Islet precursor cell (in vitro differentiated cells): ENCODE measurements around the gene ACTR3.

Experiments
- DNase-seq: peaks from one replicate; pipeline ENCODE4 v3.0.0-alpha.2; 2018

ACTR3 gene

DNA sequence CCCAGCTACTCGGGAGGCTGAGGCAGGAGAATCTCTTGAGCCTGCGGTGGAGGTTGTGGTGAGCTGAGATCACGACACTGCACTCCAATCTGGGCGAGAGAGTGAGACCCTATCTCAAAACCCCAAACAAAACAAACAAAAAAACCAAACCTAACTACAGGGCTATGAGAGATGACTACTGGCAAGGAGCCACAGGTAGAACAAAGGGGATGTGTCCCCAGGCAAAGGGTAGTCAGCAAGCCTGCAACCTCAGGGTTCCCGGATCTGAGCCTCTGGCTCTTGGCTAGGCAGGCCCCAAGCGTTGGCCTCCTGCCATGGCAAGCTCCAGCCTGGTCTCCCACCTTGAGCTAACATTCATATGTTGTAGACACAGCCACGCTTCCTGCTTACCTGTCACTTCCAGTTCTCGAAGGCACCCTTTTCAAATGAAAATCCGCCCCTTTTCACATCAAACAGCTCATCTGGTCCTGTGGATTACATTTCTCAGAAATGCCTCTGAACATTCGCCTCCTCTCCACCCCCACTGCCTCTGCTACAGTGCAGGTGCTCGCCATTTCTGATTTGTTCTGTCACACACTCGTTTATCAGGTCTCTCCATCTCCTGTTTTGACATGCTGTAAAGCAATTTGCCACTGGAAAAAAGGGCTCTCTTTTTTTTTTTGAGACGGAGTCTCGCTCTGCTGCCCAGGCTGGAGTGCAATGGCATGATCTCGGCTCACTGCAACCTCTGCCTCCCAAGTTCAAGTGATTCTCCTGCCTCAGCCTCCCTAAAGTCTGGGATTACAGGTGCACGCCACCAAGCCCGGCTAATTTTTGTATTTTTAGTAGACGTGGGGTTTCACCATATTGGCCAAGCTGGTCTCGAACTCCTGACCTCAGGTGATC is 13.1 kb upstream of the ACTR3 start:
- DNase-seq: peak; percentile 73

- no peak for DNase-seq
These were observed 11.9 kb upstream of the ACTR3 start for GRCh38 chr2:113877711-113878598.

- no peak for DNase-seq
These were observed 11.1 kb upstream of the ACTR3 start for GRCh38 chr2:113878743-113879142.

DNA sequence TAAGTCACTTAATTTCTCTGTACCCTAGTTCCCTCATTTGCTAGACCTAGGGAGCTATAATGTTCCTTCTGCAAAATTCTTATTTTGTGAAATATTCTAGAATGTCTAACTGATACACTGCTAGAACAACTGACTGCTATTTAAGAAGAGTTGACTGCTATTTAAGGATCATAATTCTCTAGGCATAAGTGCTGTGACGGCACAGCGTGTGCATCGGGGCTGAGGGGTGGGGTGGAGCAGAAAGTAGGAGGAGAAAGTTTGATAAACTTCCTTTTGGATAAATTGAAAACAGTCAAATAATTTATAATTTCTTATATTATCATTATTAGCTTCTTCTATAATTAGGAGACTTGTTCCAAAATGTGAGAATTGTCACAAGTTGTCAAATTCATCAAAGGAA is 10.4 kb upstream of the ACTR3 start:
- no peak for DNase-seq

DNA sequence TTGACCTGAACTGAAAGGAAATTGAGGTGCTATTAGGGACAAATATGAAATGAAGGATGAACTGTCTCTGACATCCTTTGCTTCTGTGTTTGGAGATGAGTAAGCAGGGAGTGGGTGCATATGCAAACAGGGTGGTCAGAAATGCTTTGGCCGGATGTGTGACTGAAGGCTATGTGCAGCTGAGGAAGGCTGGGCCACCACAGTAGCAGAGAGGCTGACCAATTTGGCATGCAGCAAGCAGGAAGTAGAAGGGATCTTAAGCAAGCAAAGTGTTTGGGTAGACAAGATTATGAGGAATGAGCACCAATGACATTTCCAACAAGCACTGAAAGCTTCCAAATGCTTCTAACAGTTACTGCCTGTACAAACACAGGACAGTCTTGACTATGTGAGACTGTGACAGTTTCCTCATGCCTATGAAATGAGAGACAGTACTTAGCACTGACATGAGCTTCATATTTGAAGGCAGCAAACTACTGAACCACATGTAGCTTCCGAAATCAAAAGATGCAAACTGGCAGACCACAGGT is 3.3 kb upstream of the ACTR3 start:
- DNase-seq: no peak

DNA sequence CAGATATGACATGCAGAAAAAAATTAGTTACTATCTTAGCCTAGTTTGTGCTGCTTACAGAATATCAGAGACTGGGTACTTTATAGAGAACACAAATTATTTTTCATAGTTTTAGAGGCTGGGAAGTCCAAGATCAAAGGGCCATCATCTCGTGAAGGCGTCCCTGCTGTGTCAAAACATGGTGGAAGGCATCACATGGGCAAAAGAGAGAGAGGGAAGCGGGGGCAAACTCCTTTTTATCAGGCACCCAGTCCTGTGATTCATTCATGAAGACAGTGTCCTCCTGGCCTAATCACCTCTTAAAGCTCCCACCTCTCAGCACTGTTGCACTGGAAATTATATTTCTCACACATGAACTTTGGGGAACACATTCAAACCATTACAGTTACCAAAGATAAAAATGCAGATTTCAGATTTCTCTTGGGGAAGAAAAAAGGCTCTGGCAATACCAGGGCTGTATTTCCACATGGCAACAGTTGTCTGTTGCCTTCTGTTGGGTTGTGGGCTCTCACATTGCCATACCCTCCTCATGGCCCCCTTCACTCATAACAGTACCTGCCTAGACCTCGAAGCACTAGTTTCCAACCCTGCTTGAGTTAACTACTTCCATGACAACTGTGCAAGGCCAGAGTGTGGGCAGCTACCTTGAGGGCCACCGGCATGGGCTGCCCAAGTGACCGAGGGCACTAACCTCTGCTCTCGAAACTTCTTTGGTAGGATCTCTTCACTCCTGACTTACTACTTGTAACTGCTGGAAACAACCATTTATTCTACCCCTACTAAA is 2.7 kb upstream of the ACTR3 start:
- no peak for DNase-seq

GRCh38 chr2:113888641-113889470 is 1.0 kb upstream of the ACTR3 start:
- DNase-seq: no peak

DNA sequence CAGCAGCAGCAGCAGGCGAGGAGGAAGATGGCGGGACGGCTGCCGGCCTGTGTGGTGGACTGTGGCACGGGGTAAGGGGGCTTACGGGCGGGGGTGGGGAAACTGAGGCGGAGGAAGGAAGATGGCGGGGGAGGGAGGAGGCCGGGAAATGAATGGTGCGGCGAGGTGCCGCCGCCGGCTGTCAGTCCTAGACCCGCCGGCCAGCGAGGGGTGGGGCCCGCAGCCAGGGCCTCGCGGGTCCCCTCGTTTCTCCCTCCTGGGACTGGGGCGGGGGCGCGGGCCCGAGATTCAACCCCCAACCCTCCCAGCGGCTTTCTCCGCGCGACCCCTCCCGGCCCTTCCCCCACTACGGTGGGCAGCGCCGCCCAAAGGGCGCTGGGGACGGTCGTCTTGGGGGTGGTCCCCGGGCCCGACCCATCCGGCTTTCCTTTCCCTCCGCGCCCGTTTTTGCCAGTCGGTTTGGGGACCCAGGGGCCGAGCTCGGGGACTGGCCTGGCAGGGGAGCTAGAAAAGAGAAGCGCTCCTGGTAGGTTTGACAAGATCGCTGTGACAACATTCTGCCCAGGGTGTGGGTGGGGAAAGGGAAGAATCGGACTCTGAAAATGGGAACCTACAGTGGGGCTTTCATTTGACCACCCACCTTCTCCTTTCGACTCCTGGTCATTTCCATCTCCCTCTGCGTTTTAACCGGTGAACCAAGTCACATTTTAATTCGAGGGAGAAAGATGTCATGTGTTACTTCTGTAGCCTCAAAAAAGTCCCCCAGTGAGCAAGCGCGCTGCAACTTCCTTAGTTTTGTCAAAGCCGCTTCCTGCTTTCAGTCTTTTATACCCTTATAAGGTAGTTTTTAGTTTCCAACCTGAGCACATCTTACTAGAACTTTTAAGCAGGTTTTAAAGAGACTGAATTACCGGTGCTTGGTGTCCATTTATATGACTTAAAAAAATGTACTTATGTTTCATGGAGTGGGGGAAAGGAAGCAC is 655 bp downstream of the ACTR3 start:
- DNase-seq: peak; percentile 67

DNA sequence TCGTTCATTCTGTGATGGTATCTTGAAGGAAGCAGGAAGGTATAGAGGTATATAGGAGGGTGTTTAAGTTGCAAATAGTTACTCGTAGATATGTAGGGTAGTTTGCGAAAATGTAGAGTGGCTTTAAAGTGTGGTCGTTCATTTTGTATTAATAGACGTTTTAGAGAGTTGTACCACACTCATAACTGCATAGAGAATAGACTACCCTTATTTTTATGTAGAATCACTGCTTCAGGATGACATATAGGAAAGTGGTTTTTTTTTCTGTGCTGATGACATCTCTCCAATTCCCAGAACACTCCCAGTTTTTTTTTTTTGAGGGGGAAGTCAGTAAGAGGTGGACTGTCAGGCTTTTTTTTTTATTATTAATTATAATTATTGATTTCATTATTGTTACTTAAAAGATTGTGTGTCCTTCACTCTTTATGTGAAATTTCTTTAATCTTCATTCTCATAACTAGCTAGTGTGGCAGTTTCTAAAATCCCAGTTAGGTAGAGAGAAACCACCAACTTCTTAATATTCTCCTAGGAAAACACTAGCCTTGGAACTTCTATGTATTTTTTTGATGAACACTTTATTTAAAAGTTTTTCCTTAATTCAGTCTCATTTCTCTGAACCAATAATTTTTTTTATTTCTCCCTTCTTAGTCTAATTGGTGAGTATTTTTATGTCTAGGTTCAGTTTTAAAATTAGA is 1.5 kb downstream of the ACTR3 start:
- no peak for DNase-seq

DNA sequence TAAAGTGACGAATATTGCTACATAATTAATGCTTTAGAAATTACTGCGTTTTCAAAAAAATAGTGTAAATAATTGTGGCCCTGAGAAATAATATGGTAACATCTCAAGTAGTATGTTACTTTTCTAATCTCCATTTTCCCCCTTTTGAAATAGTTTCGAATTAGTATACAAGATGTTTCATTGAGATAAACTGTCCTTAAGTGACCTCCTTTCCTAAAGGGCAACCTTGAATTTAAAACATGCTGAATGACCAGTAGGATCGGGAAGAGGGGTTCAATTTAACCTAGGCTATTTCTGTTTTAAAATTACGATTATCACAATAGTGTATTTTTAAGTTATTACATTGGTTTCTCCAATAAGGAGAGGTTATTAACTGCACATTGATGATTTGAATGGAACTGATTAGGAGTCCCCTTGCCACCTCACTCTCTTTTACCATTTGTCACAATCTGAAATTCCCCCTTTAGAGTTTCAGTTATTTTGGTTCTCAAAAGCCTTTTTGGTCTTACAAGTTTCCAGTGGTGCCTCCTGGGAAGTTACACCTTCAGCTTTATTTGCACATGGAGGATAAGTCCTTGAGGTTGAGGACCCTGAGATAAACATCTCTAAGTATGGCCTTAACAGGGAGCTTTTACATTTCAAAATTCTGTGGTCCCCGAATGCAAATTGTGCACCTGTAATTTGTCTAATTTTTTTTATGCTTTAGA is 2.3 kb downstream of the ACTR3 start:
- no peak for DNase-seq

DNA sequence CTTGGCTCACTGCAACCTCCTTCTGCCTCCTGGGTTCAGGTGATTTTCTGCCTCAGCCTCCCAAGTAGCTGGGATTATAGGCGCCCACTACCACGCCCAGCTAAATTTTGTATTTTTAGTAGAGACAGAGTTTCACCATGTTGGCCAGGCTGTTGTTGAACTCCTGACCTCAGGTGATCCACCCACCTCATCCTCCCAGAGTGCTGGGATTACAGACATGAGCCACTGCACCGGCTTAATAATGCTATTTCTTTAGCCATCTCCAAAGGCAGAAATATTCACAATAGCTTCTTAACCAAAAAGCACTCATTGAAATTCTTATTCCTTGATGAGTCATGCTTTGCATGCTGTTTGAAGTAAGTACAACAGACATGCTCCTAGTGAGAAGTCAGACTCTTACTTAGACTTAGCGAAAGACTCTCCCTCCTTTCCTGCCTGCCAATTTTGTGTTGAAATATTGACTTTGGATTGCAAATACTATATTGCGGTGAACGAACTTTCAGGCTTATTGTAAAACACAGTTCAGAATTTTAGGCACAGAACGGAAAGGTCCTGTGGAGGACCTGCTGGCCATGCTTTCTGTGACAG is 4.4 kb downstream of the ACTR3 start:
- DNase-seq: no peak

DNA sequence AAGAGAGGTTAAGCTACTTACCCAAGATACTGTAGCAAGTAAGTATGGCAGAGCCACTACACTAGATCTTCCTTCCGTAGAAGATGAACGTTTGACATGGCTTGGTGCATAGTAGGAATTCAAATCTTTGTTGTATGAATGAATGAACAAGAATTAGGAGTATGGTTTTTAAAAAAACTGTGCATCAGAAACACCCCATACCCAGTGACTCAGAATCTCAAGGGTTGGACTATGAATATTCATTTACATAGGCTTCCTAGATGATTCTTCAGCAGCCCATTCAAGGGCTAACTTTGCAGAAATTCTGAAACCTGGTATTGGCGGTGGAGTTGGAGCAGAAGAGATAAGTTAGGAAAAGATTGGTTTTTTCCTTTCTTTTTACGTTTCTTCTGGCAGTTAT is 5.4 kb downstream of the ACTR3 start:
- no peak for DNase-seq

DNA sequence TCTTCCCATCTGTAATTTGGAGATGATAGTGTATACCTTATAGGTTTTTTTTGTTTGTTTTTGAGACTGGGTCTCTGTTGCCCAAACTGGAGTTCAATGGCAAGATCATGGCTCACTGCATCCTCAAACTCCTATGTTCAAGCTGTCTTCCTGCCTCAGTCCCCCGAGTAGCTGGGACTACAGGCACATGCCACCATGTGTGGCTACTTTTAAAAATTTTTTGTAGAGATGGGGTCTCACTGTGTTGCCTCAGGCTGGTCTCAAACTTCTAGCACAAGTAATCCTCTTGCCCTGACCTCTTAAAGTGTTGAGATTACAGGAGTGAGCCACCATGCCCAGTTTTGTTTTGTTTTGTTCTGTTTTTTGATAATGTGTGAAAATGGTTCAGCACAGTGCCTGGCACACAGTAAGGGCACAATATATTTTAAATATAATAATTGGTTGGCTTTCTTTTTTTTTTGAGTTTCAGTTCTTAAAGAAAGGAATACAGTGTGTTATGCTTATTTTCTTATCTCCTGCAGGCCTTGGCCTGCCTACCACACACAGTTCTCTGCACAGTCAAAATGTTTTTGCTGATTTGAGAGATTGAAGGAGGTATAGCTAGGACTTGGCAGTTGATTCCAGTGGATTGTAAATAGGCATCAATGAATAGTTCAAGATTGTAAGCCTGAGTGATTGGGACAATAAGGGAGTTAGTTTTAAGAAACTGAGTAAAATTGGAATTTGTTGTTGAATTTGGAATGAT is 6.1 kb downstream of the ACTR3 start:
- no peak for DNase-seq

DNA sequence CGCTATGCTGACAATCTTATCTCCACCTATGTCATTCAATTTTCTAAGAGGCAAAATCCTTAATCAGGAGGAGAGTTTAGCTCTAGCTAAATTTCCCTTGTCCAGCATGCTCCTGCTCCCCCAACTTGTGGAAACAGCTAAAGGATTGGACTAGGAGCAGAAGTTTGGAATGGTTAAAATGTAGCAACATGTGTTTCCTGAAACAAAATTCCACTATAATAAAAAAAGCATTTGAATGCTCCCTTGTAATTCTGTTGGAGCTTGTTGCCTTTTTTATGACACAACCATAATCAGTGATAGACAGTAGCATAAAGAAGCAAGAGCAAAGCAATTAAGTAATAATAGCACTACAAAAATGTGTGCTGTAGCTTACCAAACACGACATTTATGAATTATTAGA is 6.9 kb downstream of the ACTR3 start:
- no peak for DNase-seq

- no peak for DNase-seq
These were observed 8.2 kb downstream of the ACTR3 start for GRCh38 chr2:113898081-113898480.

DNA sequence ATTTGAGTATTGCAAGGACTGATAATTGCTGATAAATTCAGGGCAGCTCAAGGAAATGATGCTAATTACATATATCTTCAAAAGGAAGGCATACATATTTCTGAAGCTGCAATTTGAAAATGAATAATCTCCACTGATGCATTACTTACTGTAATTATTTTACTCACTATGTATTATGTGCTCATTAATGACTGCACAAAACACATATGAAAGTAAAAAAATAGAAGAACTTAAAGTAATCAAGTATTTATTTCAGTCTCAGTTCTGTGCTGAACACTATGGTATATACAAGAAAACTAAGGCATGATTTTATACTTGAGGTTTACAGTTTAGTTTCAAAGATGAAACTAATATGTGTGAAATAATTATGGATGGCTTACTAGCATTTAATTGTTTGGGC is 9.3 kb downstream of the ACTR3 start:
- no peak for DNase-seq

- no peak for DNase-seq
These were observed 12.1 kb downstream of the ACTR3 start for GRCh38 chr2:113901943-113902342.

DNA sequence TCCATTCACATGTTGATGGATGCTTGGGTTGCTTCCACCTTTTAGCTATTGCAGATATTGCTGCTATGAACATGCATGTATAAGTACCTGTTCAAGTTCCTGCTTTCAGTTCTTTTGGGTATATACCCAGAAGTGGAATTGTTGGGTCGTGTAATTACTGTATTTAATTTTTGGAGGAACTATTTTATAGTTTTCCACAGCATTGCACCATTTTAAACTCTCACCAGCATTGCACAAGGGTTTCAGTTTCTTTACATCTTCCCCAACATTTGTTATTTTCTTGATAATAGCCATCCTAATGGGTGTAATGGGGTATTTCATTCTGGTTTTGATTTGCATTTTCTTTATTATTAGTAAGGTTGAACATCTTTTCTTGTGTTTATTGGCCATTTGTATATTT is 16.0 kb downstream of the ACTR3 start:
- no peak for DNase-seq
